Adipose tissue (tissue), 3 donors: ENCODE data around the gene RNF227. TPM values are rescaled to one million over a fixed set of nuclear protein-coding genes. Genes with fewer than 3 reads are reported as not detected.

Experiments used
- H3K27ac ChIP-seq: one replicate; pipeline ENCODE4 v1.5.1; 2013; ENCODE audit warnings: low read depth, low read length
- WGBS, 3 donors: extraction: QIAGEN DNeasy Blood & Tissue Kit; methylation state at CpG; one replicate each; pipeline ENCODE4 v1.1.7; 2013; 5-methylcytosine and 5-hydroxymethylcytosine counted together
- polyA plus RNA-seq, 3 donors: library from polyadenylated mRNA; stranded (reverse); fragments of 200-250 nt; gene quantifications; one replicate each; pipeline ENCODE4 v1.2.3, GENCODE V29; 2013
- donor health status: healthy with polysubstance abuse.
- donor health status: Bipolar disorder and iron deficiency.
- donor health status: healthy.

Gene RNF227
- polyA plus RNA-seq, 3 donors, result 1.9 to 2.2 (median 2.0) TPM

DNA sequence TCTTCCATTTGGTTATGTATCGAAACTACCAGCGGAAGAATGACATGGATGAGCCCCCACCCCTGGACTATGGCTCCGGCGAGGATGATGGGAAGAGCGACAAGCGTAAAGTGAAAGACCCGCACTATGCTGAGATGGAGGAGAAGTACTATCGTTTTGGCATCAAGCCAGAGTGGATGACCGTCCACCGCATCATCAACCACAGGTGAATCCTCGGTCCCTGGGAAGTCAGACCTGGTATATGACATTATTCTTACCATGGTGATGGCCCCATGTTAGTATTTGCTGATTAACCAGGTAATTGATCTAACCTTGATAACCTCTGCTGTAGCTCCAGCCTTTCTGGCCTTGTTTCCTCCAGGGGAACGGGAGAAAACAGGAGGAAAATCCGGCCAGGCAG lies 19.0 kb downstream of the RNF227 start:
- no peak overlapping the region for H3K27ac ChIP-seq
- WGBS, 3 donors, result 78 to 88% (median 86%) methylated on average over 13 of the region's 13 CpGs

DNA sequence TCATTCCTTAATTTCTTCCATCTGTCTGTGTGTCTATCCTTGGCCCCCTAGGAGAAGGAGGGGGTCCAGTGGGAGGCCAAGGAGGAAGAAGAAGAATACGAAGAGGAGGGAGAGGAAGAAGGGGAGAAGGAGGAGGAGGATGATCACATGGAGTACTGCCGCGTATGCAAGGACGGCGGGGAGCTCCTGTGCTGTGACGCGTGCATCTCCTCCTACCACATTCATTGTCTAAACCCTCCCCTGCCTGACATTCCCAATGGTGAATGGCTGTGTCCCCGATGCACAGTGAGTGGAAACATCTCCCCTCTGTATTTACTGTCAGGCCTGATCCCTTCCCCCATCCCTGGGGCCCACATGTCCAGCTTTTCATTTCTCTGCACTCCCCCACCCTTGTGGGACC lies 21.2 kb downstream of the RNF227 start:
- H3K27ac ChIP-seq, result no peak overlapping the region
- WGBS, 3 donors, result 79 to 91% (median 88%) methylated on average over 8 of the region's 8 CpGs

DNA sequence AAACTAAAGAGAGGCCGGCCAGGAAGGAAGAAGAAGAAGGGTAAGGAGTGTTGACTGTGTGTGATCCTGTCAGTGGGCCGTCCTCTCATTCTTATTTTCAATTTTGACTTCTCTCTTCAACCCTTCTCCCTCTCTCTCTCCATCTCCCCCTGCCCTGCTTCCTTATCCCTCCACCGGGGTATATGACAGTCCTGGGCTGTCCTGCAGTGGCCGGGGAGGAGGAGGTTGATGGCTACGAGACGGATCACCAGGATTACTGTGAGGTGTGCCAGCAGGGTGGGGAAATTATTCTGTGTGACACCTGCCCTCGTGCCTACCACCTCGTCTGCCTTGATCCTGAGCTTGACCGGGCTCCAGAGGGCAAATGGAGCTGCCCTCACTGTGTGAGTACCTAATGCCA lies 21.9 kb downstream of the RNF227 start:
- 89 to 96% (median 91%) methylated on average over 8 to 9 of the region's 9 CpGs for WGBS, 3 donors
- H3K27ac ChIP-seq, result no peak overlapping the region

DNA sequence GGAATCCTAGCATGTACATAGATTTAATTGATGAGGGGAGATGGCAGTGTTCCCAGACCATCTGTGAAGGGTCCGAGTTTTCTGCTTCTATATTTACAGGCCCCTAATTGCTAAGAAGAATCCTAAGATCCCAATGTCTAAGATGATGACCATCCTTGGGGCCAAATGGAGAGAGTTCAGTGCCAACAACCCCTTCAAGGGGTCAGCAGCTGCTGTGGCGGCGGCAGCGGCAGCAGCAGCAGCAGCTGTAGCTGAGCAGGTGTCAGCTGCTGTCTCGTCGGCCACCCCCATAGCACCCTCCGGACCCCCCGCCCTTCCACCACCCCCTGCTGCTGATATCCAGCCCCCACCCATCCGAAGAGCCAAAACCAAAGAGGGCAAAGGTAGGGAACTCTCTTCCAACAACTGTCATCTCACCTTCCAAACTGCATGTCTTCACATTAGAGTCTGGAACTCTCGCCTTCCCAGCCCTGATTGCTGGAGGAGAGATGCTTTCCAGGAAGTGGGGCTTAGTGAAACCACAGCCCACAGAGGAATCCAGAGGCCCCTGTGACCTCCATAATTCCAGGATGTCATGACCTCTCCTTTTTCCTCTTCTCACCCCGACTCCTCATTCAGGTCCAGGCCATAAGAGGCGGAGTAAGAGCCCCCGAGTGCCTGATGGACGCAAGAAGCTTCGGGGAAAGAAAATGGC lies 22.8 kb downstream of the RNF227 start:
- no peak overlapping the region for H3K27ac ChIP-seq
- WGBS, 3 donors, result 88 to 94% (median 89%) methylated on average over 15 of the region's 15 CpGs

DNA sequence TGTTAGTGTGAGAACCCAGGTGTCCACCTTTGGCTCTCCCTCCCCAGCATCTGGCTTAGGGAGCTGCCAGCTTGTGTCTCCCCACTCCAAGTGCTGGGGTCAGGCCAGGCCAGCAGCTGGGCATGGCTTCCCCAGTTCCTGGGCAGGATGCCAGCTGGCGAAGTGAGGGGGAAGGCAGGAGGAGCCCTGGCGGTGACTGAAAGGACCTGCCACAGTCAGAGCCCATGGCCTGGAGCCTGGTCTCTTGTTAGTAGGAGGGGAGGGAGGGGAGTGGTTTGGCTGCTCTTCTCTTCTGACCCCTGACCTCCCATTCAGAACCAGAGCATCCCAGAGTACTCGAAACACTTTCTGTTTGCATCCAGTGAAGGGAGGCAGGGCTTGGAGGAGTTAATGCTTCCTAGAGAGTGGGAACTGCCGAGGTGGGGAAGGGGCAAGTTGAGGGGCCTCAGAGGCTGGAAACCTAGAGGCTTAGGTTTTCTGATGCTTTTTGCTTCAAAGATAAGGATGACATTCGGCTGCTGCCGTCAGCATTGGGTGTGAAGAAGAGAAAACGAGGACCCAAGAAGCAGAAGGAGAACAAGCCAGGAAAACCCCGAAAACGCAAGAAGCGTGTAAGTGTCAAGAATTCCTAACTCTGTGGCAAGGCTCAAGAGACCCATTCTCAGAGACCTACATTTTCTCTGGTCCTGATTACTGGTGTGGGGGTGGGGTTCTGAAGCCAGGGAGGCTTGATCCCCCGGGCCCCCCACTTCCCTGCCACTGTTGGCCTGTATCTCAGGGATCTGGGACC lies 26.7 kb downstream of the RNF227 start:
- peak overlapping the region; percentile 21 for H3K27ac ChIP-seq
- WGBS, 3 donors, result 19 to 33% (median 20%) methylated on average over 11 of the region's 11 CpGs

DNA sequence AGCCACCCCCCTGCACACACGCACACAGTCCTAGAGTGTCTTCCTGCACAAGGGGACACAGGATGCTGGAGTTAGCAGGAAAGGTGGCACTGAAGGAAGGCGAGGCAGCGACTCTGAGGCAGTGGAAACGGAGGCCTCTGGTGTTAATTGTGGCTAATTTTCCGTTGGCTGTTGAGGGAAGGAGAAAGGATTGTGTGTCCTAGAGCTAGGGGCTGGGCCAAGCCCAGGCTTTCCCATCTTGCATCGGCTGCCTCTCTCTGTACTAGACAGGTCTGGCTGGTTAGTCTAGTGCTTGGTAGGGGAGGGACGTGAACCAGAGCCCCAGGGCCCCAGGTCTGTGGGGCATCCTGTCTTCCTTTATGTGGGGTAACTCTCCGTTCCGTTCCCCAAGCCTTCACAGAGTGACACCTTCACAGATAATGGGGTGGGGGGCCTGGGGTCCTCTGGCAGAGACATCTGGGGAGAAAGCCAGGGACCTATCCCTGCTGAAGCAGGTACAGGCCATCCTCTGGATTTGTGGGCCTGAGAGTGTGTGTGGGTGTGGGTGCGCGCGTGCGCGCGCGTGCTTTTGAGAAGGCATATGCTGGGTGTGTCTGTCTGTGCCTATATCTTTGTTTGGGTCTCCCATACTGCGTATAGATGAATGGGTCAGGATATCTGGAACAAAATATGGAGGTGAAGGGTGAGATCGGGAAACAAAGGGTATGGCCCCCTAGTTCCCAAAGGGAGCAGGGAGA lies 27.7 kb downstream of the RNF227 start, which contains the start of gene CHD3:
Gene CHD3 (plus strand): TSS at position 606 of the 737 bp plus-strand sequence. CDS start 212 bp downstream, outside the sequence.
- WGBS, 3 donors, result 22 to 28% (median 28%) methylated on average over 18 of the region's 18 CpGs
- H3K27ac ChIP-seq, result peak within 1 kb of the TSS; percentile 21

DNA sequence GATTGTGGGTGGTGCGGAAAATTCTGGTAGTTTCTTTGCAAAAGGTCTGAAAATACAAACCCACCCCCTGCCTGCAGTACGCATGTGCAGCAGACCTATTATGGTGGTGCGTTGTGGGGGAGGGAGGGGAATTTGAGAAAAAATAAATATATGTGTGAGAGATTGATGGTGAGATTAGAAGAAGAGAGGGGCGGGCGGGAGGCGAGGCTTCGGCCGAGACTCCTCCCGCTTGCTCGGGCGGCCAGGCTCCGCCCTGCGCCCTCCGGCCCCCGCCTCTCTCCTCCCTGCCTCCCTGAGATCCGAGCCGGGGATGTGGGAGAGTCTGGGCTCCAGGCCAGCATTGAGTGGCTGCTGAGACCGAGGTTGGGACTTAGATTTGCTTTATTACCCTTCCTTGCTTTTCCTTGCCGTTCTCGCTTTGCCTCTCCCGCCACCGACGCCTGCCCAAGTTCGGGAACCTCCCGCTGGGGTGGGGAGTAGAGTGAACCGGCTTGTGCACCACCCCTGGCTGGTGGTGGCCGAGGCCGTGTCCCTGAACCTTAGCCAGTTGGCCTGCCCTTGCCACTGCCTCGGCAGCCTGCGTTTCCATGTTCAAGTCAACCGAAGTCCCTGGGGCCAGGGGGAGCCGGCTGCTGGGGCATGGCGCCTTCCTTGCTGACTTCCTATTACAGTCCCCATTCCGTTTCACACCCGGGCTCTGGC lies 28.5 kb downstream of the RNF227 start:
- 0 to 2% (median 1%) methylated on average over 24 to 35 of the region's 35 CpGs for WGBS, 3 donors
- H3K27ac ChIP-seq, result peak overlapping the region; percentile 21

DNA sequence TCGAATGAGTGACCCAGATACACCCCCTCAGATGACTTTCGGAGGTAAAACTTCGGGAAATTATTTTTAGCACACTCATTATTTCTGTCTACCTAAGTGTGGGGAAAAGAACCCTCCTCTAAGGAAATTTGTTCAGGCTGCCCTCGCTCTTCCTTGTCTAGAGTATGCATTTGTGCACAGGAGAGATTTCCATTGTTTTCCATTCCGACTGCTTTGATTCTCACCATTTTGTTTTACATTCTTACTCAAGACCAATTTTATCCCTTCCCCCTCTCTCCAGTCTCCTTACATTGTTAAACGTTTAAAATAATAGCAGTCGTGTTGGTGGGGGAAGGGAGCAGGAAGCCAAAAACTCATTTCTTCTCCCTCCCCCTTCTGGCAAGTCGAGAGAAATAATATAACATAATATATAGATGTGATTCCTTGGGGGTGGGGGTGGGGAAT lies 29.0 kb downstream of the RNF227 start:
- 2% methylated on average over 8 of the region's 8 CpGs for WGBS, 3 donors
- H3K27ac ChIP-seq, result no peak overlapping the region

DNA sequence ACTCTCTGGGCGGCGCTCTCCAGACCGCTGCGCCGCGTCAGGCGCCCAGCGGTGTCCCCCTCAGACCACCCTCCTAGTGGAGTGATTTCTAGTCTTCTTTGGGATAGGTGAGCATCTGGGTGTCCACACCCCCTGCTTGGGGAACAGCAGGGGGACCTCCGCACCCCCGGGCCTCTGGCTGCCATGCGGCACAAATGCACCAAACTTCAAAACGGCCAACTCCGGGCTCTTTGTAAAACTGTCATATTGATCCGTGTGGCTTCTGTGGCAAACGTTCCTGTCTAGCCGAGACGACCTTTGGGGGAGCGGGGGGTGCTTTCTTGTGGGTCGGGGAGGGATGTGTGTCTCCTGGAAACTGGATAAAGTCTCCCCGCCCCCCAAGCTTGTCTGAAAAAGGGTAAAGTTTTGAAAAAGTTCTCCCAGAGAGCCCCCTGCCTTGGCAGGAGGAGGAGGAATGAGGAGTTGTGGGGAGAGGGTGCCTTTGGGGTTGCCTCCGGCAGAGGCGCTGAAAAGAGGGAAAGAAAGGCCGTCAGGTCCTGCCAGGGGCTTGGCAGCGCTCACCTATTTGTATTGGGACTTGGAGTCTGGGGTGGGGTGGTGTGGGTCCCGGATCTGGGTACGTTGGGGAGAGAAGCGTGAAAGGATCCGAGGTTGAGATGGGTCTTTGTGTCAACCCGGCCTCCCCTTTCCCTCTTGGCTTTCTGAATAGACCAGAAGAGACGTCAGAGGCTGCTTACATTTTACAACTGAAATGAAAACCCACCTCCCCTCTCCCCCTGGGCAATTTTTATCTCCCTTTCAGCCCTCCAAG lies 29.7 kb downstream of the RNF227 start:
- 1 to 3% (median 3%) methylated on average over 30 of the region's 30 CpGs for WGBS, 3 donors
- peak overlapping the region; percentile 61 for H3K27ac ChIP-seq

DNA sequence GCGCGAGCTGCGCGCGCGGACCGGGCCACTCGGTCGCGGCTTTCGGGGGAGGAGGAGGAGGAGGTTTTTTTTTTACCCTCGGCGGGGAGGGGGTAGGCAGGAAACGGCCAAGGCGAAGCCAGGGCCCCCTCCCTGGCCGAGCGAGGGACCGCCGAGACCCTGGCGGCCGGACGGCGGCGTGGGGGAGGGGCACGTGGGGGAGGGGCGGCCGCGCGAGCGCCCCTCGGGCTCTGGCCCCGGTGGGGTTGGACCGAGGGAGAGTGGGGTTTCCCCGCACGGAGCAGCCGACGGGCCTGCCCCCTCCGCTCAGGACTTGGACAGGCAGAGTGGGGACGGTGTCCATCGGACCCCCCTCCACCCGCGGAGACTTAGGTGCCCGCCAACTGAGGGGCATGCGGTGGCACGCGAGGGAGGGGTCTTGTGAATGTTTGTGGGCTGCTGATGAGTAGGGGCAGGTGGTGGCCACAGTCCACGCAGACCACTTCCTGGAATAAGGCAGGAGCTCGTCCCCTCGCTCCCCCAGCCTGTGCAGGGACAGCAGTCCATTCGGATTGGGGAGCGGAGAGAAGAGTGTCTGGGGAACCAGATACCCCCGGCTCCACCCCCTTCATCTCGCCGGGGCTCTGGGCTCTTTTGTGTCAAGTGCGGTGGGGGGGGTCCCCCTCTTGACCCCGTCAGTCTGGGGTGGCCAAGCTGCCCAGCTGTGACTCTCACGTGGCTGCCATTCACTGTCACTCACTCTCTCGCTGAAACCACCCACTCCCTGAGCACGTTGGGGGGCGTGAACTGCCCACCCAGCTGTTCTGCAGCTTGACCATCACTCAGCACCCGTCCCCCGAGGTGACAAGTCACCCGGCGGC lies 30.5 kb downstream of the RNF227 start:
- 0 to 1% (median 1%) methylated on average over 30 to 64 of the region's 64 CpGs for WGBS, 3 donors
- peak overlapping the region; percentile 68 for H3K27ac ChIP-seq

DNA sequence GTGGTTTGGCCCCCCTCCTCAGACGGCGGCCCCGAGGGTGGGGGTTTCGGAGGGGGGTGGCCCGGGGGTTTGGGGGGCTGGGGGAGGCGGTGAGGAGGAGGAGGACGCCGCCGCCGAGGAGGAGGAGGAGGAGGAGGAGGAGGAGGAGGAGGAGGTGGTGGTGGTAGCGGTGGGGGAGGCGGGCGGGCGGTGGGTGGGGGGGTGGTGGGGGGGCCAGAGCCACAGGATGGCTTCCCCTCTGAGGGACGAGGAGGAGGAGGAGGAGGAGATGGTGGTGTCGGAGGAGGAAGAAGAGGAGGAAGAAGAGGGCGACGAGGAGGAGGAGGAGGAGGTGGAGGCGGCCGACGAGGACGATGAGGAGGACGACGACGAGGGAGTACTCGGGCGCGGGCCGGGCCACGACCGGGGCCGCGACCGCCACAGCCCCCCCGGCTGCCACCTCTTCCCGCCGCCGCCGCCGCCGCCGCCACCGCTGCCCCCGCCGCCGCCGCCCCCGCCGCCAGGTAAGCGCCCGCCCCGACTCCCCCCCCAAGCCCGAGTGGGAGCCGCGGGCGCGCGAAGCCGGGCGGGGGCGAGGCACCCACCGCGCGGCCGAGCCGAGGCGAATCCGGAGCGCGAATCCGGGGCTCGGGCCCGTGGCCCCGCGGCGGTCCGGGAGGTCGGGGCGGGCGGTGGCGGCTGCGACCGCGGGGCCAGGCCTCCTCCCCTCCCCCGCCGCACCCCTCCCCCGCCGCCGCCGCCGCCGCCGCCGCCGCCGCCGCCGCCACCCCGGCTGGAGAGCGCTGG lies 31.3 kb downstream of the RNF227 start:
- no peak overlapping the region for H3K27ac ChIP-seq
- WGBS, 3 donors, result 0 to 5% (median 1%) methylated on average over 12 to 78 of the region's 100 CpGs

DNA sequence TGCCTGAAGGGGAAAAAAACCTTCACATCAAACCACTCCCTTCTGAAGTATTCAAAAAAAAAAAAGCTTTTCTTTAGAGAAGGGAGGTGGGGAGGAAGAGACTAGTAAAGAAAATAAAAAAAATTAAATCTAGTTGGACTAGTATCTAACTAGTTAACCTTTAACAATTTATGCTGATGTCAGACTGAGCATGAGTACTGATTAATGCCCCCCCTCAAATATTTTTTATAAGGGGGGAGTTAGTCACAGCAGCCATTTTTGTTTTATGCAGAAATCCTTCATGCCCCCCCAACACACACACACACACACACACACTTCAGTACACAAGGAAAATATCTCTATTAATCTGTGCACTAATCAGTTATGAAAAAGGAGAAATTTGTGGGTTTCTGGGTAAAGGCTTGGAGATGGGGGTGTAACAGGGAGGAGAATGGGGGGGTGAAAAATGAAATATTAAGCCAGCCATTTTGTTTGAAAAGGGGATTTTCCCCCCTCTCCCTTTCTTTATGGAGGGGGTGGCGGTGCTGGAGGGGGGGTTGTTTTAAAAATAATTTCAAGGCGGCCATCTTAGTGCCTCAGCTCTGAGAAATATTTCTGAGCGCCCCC lies 32.2 kb downstream of the RNF227 start:
- 6 to 13% (median 9%) methylated on average over 3 of the region's 3 CpGs for WGBS, 3 donors
- H3K27ac ChIP-seq, result no peak overlapping the region

DNA sequence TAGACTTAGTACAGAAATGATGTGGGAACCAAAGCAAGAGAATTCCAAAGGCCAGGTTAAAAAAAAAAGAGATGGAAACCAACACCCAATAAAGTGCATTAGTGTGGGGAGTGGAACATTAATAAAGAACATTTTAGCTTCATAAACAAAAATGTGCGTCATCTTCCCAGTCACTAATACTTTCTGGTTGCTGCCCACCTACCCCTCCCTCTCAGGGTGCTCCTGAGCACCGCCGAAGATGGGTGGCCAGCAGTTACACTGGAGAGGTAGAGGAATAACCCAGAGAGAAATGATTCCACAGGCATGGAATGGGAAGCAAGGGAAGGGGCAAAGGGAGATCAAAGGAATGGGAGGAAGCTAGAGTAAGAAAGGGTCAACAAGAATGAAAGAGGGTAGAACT lies 33.5 kb downstream of the RNF227 start:
- WGBS, 3 donors, result 78 to 87% (median 79%) methylated on average over 3 of the region's 3 CpGs

DNA sequence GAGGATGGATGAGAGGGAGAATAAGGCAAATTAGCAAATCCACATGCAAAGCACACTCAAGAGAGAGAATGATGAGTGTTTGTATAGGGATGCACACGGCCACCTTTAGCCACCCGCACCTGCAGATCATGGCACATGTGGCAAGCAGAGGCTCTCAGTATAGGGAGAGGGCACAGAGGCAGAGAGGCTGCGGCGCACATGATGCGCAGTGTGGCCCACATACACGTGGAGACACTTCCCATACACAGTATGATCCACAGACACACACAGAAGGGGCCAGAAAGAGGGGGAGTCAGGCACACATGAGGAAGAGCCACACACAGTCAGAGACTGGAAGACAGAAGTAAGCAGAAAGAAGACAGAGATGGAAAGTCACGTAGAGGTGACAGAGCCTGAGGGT lies 34.0 kb downstream of the RNF227 start:
- H3K27ac ChIP-seq, result no peak overlapping the region
- 70 to 72% (median 70%) methylated on average over 7 of the region's 7 CpGs for WGBS, 3 donors

More for the DNA sequence above, 33.5 kb downstream of the RNF227 start:
- H3K27ac ChIP-seq, result no peak overlapping the region

DNA sequence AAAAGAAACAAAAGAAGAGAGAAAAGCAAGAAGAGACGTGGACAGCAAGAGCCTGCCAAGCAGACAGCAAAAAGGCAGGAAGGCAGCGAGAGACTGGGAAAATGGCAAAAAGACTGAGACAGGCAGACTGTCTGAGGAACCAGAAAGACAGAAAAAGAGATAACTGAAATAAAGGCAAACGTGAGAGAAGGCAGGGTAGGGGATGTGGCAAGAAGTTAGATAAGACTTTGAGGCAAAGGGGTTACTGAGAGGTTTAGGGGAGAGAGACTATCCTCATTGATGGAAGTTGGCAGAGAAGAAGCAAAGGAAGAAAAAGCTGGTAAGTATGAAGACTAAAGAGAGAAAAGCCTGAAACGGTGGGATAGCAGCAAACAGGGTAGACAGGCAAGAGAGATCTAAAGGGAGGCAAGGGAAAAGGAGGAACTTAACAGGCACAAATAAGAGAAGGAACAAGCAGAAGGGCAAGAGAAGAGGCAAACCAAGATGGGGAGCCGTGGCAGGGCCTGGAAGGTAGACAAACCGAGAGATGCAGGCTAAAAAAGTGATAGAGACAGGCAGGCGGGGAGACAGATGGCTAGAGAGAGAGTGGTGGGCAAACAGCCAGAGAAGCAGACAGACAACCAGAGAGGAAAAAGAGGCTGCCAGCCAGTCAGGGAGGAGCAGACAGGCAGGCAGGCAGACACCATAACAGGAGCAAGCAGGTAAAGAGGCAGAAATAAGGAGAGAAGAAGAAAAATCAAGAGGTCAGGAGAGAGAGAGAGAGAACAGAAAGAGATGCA lies 34.6 kb downstream of the RNF227 start:
- H3K27ac ChIP-seq, result no peak overlapping the region

More for the DNA sequence above, 34.6 kb downstream of the RNF227 start:
- 50 to 58% (median 52%) methylated on average over 7 of the region's 7 CpGs for WGBS, 3 donors
